Neural cell (in vitro differentiated cells): ENCODE data around the gene RNPEPL1. TPM values are rescaled to one million over a fixed set of nuclear protein-coding genes. Genes with fewer than 3 reads are reported as not detected.
"Not testable (repeated sequence)": the region's sequence is repeated elsewhere in the genome, so short reads cannot be mapped to it uniquely, and the experiment has no call there.

Experiments used
- H2AFZ ChIP-seq: fragments of 200-600, 300-800 bp; sonication (generic), shearing (Covaris generic); 2 replicates; pipeline ENCODE4 v1.6.0; 2014; ENCODE audit warnings: low read depth, mild to moderate bottlenecking, antibody characterized with exemption, low read length, moderate library complexity
- H3F3A ChIP-seq: fragments of 200-600 bp; shearing (Covaris generic); 2 replicates; pipeline ENCODE4 v1.6.1; 2016; ENCODE audit warnings: mild to moderate bottlenecking, moderate library complexity, mixed read lengths, antibody characterized with exemption, low read length; ENCODE audit not compliant: insufficient read depth, poor library complexity, severe bottlenecking
- H3K27ac ChIP-seq: fragments of 200-600, 300-800 bp; sonication (generic), shearing (Covaris generic); 2 replicates; pipeline ENCODE4 v1.5.1; 2014; ENCODE audit warnings: mild to moderate bottlenecking, low read length, moderate library complexity
- H3K27me3 ChIP-seq: fragments of 300-800, 200-600 bp; sonication (generic), shearing (Covaris generic); 2 replicates; pipeline ENCODE4 v1.6.0; 2014; ENCODE audit warnings: mild to moderate bottlenecking, low read depth, low read length, moderate library complexity; ENCODE audit not compliant: insufficient read depth
- H3K36me3 ChIP-seq: fragments of 300-800, 200-600 bp; sonication (generic), shearing (Covaris generic); 2 replicates; pipeline ENCODE4 v1.5.1; 2014; ENCODE audit warnings: mild to moderate bottlenecking, antibody characterized with exemption, low read length, moderate library complexity; ENCODE audit not compliant: insufficient read depth
- H3K4me2 ChIP-seq: fragments of 300-800, 200-600 bp; sonication (generic), shearing (Covaris generic); 2 replicates; pipeline ENCODE4 v1.6.0; 2014; ENCODE audit warnings: mild to moderate bottlenecking, low read length
- H3K4me3 ChIP-seq: fragments of 300-800, 200-600 bp; sonication (generic), shearing (Covaris generic); 2 replicates; pipeline ENCODE4 v1.5.1; 2014; ENCODE audit warnings: mild to moderate bottlenecking, low read length, moderate library complexity
- H3K79me2 ChIP-seq: fragments of 200-600 bp; shearing (Covaris generic); replicated peaks from 2 replicates; pipeline ENCODE4 v1.6.0; 2014; ENCODE audit warnings: mild to moderate bottlenecking, low read length, moderate library complexity; ENCODE audit not compliant: insufficient read depth
- H3K9ac ChIP-seq: fragments of 300-800, 200-600 bp; sonication (generic), shearing (Covaris generic); 2 replicates; pipeline ENCODE4 v1.6.1; 2016; ENCODE audit warnings: mild to moderate bottlenecking, low read length, mixed read lengths
- H3K9me2 ChIP-seq: fragments of 200-600 bp; shearing (Covaris generic); 2 replicates; pipeline ENCODE4 v1.6.1; 2016; ENCODE audit warnings: mild to moderate bottlenecking, low read length, mixed read lengths; ENCODE audit not compliant: insufficient read depth
- H3K9me3 ChIP-seq: fragments of 200-600, 300-800 bp; sonication (generic), shearing (Covaris generic); 2 replicates; pipeline ENCODE4 v1.6.1; 2016; ENCODE audit warnings: mild to moderate bottlenecking, mixed run types, low read length, moderate library complexity, mixed read lengths
- H4K20me1 ChIP-seq: fragments of 200-600 bp; shearing (Covaris generic); 2 replicates; pipeline ENCODE4 v1.6.1; 2016; ENCODE audit warnings: mild to moderate bottlenecking, mixed run types; ENCODE audit not compliant: insufficient read depth
- CTCF ChIP-seq: fragments of 450-650 bp; IDR thresholded peaks from 2 replicates; pipeline ENCODE4 v1.5.1; 2014; ENCODE audit warnings: antibody characterized with exemption, mild to moderate bottlenecking, moderate library complexity; ENCODE audit not compliant: poor library complexity, severe bottlenecking
- EP300 ChIP-seq: fragments of 450-650 bp; conservative IDR thresholded peaks from 2 replicates; pipeline ENCODE4 v1.6.1; 2014; ENCODE audit warnings: antibody characterized with exemption, mild to moderate bottlenecking, moderate library complexity; ENCODE audit not compliant: poor library complexity, severe bottlenecking
- EZH2 ChIP-seq: fragments of 200-600, 300-800 bp; shearing (Covaris generic), sonication (generic); IDR thresholded peaks from 2 replicates; pipeline ENCODE4 v1.6.1; 2014; ENCODE audit warnings: antibody characterized with exemption, low read length, borderline replicate concordance, mild to moderate bottlenecking; ENCODE audit not compliant: insufficient read depth, poor library complexity, severe bottlenecking
- MXI1 ChIP-seq: fragments of 450-650 bp; conservative IDR thresholded peaks from 2 replicates; pipeline ENCODE4 v1.6.1; 2014; ENCODE audit warnings: antibody characterized with exemption, mild to moderate bottlenecking; ENCODE audit not compliant: poor library complexity, severe bottlenecking
- POLR2AphosphoS5 ChIP-seq: IDR thresholded peaks from 2 replicates; pipeline ENCODE4 v1.6.1; 2012
- RAD21 ChIP-seq: fragments of 450-650 bp; conservative IDR thresholded peaks from 2 replicates; pipeline ENCODE4 v1.6.1; 2014; ENCODE audit warnings: antibody characterized with exemption, mild to moderate bottlenecking, moderate library complexity
- SMC3 ChIP-seq: fragments of 450-650 bp; conservative IDR thresholded peaks from 2 replicates; pipeline ENCODE4 v1.6.1; 2014; ENCODE audit warnings: antibody characterized with exemption, mild to moderate bottlenecking, moderate library complexity; ENCODE audit not compliant: poor library complexity
- TAF1 ChIP-seq: IDR thresholded peaks from 2 replicates; pipeline ENCODE4 v1.6.1; 2012; ENCODE audit warnings: low read depth
- polyA plus RNA-seq: library from polyadenylated mRNA; depleted of rRNA; stranded (reverse); fragments of >200 nt; gene quantifications from 2 replicates; pipeline ENCODE4 v1.2.3, GENCODE V29; 2014
- TF ChIP-seq, protein P1 (sequence below): IDR thresholded peaks from 2 replicates; pipeline ENCODE4 v1.6.1; 2012; ENCODE audit warnings: borderline replicate concordance

RNPEPL1 gene
- polyA plus RNA-seq, 1 donor from 2014 or later = 16.1 TPM

- H2AFZ ChIP-seq = no peak overlapping the region
- H3K9ac ChIP-seq = no peak overlapping the region
- no peaks in the 10 kb centered on the region for H3K9me2 ChIP-seq
- H3K27me3 ChIP-seq = no peaks in the 10 kb centered on the region
- H3K27ac ChIP-seq = no peak overlapping the region
- no peaks in the 10 kb centered on the region for H3K79me2 ChIP-seq
- TF ChIP-seq POLR2AphosphoS5 (no peak), MXI1 (no peak), SMC3 (no peak), EZH2 (no peak), EP300 (no peak), TAF1 (no peak), CTCF (no peak), RAD21 (no peak)
- TF ChIP-seq, protein P1, sequence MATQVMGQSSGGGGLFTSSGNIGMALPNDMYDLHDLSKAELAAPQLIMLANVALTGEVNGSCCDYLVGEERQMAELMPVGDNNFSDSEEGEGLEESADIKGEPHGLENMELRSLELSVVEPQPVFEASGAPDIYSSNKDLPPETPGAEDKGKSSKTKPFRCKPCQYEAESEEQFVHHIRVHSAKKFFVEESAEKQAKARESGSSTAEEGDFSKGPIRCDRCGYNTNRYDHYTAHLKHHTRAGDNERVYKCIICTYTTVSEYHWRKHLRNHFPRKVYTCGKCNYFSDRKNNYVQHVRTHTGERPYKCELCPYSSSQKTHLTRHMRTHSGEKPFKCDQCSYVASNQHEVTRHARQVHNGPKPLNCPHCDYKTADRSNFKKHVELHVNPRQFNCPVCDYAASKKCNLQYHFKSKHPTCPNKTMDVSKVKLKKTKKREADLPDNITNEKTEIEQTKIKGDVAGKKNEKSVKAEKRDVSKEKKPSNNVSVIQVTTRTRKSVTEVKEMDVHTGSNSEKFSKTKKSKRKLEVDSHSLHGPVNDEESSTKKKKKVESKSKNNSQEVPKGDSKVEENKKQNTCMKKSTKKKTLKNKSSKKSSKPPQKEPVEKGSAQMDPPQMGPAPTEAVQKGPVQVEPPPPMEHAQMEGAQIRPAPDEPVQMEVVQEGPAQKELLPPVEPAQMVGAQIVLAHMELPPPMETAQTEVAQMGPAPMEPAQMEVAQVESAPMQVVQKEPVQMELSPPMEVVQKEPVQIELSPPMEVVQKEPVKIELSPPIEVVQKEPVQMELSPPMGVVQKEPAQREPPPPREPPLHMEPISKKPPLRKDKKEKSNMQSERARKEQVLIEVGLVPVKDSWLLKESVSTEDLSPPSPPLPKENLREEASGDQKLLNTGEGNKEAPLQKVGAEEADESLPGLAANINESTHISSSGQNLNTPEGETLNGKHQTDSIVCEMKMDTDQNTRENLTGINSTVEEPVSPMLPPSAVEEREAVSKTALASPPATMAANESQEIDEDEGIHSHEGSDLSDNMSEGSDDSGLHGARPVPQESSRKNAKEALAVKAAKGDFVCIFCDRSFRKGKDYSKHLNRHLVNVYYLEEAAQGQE = no peak
- H3K4me3 ChIP-seq = no peak overlapping the region
- no peaks in the 10 kb centered on the region for H3K36me3 ChIP-seq
- no peak overlapping the region for H3K4me2 ChIP-seq
- H4K20me1 ChIP-seq = no peaks in the 10 kb centered on the region
- peaks cover 7% of the 10 kb centered on the region for H3K9me3 ChIP-seq
- no peaks in the 10 kb centered on the region for H3F3A ChIP-seq
These were observed 36.1 kb upstream of the RNPEPL1 start for GRCh38 chr2:240532031-240532775.

DNA sequence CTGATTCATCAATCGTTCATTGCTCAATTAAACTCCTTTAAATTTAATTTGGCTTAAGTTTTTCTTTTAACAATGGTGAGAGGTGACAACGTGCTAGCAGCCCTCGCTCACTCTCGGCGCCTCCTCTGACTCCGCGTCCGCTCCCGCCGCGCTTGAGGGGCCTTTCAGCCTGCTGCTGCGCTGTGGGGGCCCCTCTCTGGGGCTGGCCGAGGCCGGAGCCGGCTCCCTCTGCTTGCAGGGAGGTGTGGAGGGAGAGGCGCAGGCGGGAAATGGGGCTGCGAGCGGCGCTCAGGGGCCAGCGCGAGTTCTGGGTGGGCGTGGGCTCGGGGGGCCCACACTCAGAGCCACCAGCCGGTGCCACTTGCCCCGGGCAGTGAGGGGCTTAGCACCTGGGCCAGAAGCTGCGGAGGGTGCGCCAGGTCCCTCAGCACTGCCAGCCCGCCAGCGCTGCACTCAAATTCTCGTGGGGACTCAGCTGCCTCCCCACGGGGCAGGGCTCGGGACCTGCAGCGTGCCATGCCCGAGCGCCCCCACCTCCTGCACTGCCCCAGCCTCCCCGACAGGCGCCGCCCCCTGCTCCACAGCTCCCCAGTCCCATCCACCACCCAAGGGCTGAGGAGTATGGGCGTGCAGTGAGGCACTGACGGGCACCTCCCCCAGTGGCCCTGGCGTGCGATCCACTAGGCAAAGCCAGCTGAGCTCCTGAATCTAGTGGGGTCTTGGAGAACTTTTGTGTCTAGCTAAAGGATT is 30.1 kb upstream of the RNPEPL1 start:
- no peaks in the 10 kb centered on the region for H3K9me3 ChIP-seq
- H3K36me3 ChIP-seq = no peaks in the 10 kb centered on the region
- no peaks in the 10 kb centered on the region for H3K9me2 ChIP-seq
- no peak overlapping the region for H3K9ac ChIP-seq
- H2AFZ ChIP-seq = no peak overlapping the region
- H3K4me2 ChIP-seq = no peak overlapping the region
- no peaks in the 10 kb centered on the region for H3K79me2 ChIP-seq
- H4K20me1 ChIP-seq = no peaks in the 10 kb centered on the region
- TF ChIP-seq SMC3 (no peak), CTCF (no peak), MXI1 (no peak), RAD21 (no peak), TAF1 (no peak), EP300 (no peak), POLR2AphosphoS5 (no peak), EZH2 (no peak)
- TF ChIP-seq, protein P1 = no peak
- H3K27ac ChIP-seq = no peak overlapping the region
- no peak overlapping the region for H3K4me3 ChIP-seq
- H3K27me3 ChIP-seq = no peaks in the 10 kb centered on the region
- H3F3A ChIP-seq = no peaks in the 10 kb centered on the region

GRCh38 chr2:240539101-240539500 is 29.2 kb upstream of the RNPEPL1 start:
- not testable (repeated sequence) for H3K27ac ChIP-seq, H3K4me2 ChIP-seq, H3K9me3 ChIP-seq, H3K27me3 ChIP-seq, H2AFZ ChIP-seq, H3K36me3 ChIP-seq, H3F3A ChIP-seq, H3K9ac ChIP-seq, H3K9me2 ChIP-seq, H3K4me3 ChIP-seq, H3K79me2 ChIP-seq, H4K20me1 ChIP-seq
